Femur (tissue), 1 donor: Measurements from ENCODE around the gene PRICKLE4.
"Not testable (repeated sequence)": the region's sequence is repeated elsewhere in the genome, so short reads cannot be mapped to it uniquely, and the experiment has no call there.

Experiments
- DNase-seq: peaks from one replicate; pipeline ENCODE4 v3.0.0-alpha.2; 2017

Gene PRICKLE4

GRCh38 chr6:41746107-41746506, 34.5 kb upstream of the PRICKLE4 start:
- DNase-seq, result no peak

- no peak for DNase-seq
Observed at GRCh38 chr6:41747256-41748101, 33.1 kb upstream of the PRICKLE4 start, which contains the start of gene PGC. TSS of gene PGC (minus strand) at chr6:41747397. CDS start at chr6:41747334, 63 bp downstream.

GRCh38 chr6:41748102-41748477, 32.5 kb upstream of the PRICKLE4 start:
- no peak for DNase-seq

- no peak for DNase-seq
Observed at GRCh38 chr6:41748542-41748941, 32.0 kb upstream of the PRICKLE4 start.

GRCh38 chr6:41750374-41750773, 30.2 kb upstream of the PRICKLE4 start:
- no peak for DNase-seq

- DNase-seq, result no peak
Observed at GRCh38 chr6:41755895-41756294, 24.7 kb upstream of the PRICKLE4 start.

GRCh38 chr6:41756354-41756753, 24.2 kb upstream of the PRICKLE4 start:
- DNase-seq, result no peak

- DNase-seq, result peak; percentile 40
Observed at GRCh38 chr6:41757271-41757670, 23.3 kb upstream of the PRICKLE4 start.

GRCh38 chr6:41757931-41758640, 22.5 kb upstream of the PRICKLE4 start:
- no peak for DNase-seq

- DNase-seq, result no peak
Observed at GRCh38 chr6:41758641-41759035, 21.9 kb upstream of the PRICKLE4 start.

GRCh38 chr6:41759106-41759904, 21.3 kb upstream of the PRICKLE4 start:
- no peak for DNase-seq

- DNase-seq, result no peak
Observed at GRCh38 chr6:41759905-41760579, 20.5 kb upstream of the PRICKLE4 start.

- DNase-seq, result no peak
Observed at GRCh38 chr6:41763470-41763869, 17.1 kb upstream of the PRICKLE4 start.

GRCh38 chr6:41766043-41766664, 14.4 kb upstream of the PRICKLE4 start:
- DNase-seq, result not testable (repeated sequence)

GRCh38 chr6:41767112-41767833, 13.3 kb upstream of the PRICKLE4 start:
- peak; percentile 62 for DNase-seq

- no peak for DNase-seq
Observed at GRCh38 chr6:41768545-41769308, 11.9 kb upstream of the PRICKLE4 start.

GRCh38 chr6:41769376-41769775, 11.2 kb upstream of the PRICKLE4 start:
- DNase-seq, result no peak

- DNase-seq, result no peak
Observed at GRCh38 chr6:41770381-41771057, 10.1 kb upstream of the PRICKLE4 start.

- DNase-seq, result no peak
Observed at GRCh38 chr6:41771058-41771983, 9.3 kb upstream of the PRICKLE4 start.
